ENCODE data around the gene SLC36A3.

- no peak for TF ChIP-seq CTCF (conservative IDR thresholded peaks at IDR 0.05; ENCODE audit: low read depth, low read length)
- TF ChIP-seq POLR2A (IDR thresholded peaks at IDR 0.05; ENCODE audit: low read depth, low read length) = no peak
- TF ChIP-seq BHLHE40 (IDR thresholded peaks at IDR 0.05; ENCODE audit: low read depth, low read length) = no peak
- no peak for TF ChIP-seq CHD1 (IDR thresholded peaks at IDR 0.05; ENCODE audit: low read depth, low read length)
- no peak for TF ChIP-seq CEBPB (IDR thresholded peaks at IDR 0.05; ENCODE audit: low read depth, low read length)
- TF ChIP-seq, protein P1, sequence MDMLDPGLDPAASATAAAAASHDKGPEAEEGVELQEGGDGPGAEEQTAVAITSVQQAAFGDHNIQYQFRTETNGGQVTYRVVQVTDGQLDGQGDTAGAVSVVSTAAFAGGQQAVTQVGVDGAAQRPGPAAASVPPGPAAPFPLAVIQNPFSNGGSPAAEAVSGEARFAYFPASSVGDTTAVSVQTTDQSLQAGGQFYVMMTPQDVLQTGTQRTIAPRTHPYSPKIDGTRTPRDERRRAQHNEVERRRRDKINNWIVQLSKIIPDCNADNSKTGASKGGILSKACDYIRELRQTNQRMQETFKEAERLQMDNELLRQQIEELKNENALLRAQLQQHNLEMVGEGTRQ (IDR thresholded peaks at IDR 0.05; ENCODE audit: low read depth, low read length) = no peak
- TF ChIP-seq SMC3 (IDR thresholded peaks at IDR 0.05; ENCODE audit: low read depth, low read length) = no peak
- no peak for TF ChIP-seq MAZ (IDR thresholded peaks at IDR 0.05; ENCODE audit: borderline replicate concordance, low read depth, low read length)
- no peak for TF ChIP-seq ELK1 (IDR thresholded peaks at IDR 0.05; ENCODE audit: borderline replicate concordance, low read depth, low read length)
- TF ChIP-seq RFX5 (IDR thresholded peaks at IDR 0.05; ENCODE audit: low read depth, low read length) = no peak
- TF ChIP-seq RCOR1 (IDR thresholded peaks at IDR 0.05; ENCODE audit: insufficient replicate concordance, low read length) = no peak
These were observed 45.2 kb upstream of the SLC36A3 start for GRCh38 chr5:151348789-151349188.

Measured in IMR-90 (cell line).